NB4 (cell line): Measurements from ENCODE around the gene INSIG2.

Experiments
- DNase-seq: peaks from one replicate; pipeline ENCODE4 v3.0.0; 2010; ENCODE audit warnings: low read depth
- H3K4me3 ChIP-seq: one replicate; pipeline ENCODE4 v1.5.1; 2011; ENCODE audit warnings: mild to moderate bottlenecking, low read depth, low read length, moderate library complexity
- CTCF ChIP-seq: IDR thresholded peaks from one replicate; pipeline ENCODE4 v1.5.1; 2012; ENCODE audit warnings: low read depth, low read length
- MYC ChIP-seq: IDR thresholded peaks from 2 replicates; pipeline ENCODE4 v1.6.1; 2011; ENCODE audit warnings: low read depth, low read length
- POLR2A ChIP-seq: IDR thresholded peaks from 2 replicates; pipeline ENCODE4 v1.6.1; 2011; ENCODE audit warnings: mild to moderate bottlenecking; ENCODE audit not compliant: insufficient read length; ENCODE audit errors: extremely low read depth
- TF ChIP-seq, protein P1 (sequence below): IDR thresholded peaks from 2 replicates; pipeline ENCODE4 v1.6.1; 2011; ENCODE audit warnings: low read depth, low read length

INSIG2 gene

GRCh38 chr2:118122594-118123281, 34.5 kb downstream of the INSIG2 start:
- TF ChIP-seq, protein P1, sequence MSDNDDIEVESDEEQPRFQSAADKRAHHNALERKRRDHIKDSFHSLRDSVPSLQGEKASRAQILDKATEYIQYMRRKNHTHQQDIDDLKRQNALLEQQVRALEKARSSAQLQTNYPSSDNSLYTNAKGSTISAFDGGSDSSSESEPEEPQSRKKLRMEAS = no peak
- TF ChIP-seq MYC (no peak), CTCF (no peak), POLR2A (no peak)
- H3K4me3 ChIP-seq = no peak overlapping the region
- peak; percentile 13 for DNase-seq

DNA sequence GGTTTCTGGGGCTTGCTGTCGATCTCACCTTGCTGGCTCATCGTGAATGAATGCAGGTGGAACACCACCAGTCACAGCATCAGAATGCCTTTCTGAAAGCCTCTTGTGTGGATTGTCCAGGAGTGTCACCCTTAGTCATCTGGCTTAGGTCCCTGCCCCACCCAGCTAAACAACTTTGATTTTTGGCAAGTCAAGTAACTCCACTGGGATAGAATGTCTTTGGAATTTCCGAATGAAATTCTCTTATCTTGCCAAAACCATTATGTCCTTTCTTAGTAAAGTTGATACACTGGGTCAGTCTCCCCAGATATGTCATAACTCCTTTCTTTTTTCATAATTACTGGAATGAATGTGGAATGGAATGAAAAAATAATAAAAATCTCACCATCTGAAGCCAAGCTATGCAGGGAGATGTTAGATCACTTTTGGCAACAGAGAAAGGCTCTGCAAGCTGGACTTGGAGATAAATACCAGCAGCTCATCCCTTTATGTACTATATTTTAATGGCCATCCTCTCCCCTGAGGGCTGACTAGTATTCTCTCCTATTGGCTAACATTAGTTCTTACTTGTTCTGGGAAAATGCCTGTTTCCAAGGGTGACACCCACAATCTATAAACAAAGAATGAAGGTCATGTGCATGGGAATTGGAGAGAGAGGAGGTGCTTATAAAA, 35.4 kb downstream of the INSIG2 start:
- no peak for DNase-seq
- H3K4me3 ChIP-seq = no peak overlapping the region
- TF ChIP-seq POLR2A = no peak
- TF ChIP-seq, protein P1 = no peak
- TF ChIP-seq MYC = no peak
- TF ChIP-seq CTCF = no peak

DNA sequence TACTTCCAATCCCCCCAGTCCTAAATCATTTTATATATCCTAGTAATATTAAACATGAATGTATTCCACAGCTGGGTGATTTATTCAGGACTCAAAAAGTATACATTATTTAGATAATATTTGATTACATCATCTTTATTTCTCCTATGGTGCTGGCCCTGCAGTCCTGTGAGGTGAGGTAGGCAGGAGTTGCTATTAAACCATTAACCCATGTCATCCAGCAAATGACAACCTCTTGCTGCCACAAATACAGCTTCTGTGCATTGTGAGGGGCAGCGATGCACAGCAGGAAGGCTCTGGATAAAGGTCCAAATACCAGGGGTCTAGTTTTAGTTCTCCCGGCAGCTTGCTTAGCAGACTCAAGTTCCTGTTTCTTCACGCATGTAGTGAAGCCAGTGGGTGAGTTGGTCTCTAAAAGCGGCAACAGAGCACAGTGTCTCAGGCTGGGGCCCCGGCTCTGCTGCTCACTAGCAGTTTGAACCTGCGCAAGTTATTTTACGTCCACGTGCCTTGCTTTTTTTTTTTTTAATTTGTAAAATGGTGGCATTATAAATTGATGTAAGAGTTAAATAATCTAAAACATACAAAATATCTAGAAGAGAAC, 36.1 kb downstream of the INSIG2 start:
- no peak overlapping the region for H3K4me3 ChIP-seq
- peak; percentile 8 for DNase-seq
- TF ChIP-seq, protein P1 = no peak
- TF ChIP-seq POLR2A = no peak

- DNase-seq = no peak
- H3K4me3 ChIP-seq = no peak overlapping the region
- TF ChIP-seq CTCF = no peak
- TF ChIP-seq POLR2A = no peak
- TF ChIP-seq, protein P1 = no peak
- TF ChIP-seq MYC = no peak
Observed at GRCh38 chr2:118127250-118127649, 39.0 kb downstream of the INSIG2 start.

GRCh38 chr2:118128826-118129225, 40.6 kb downstream of the INSIG2 start:
- DNase-seq = no peak
- TF ChIP-seq MYC = no peak

DNA sequence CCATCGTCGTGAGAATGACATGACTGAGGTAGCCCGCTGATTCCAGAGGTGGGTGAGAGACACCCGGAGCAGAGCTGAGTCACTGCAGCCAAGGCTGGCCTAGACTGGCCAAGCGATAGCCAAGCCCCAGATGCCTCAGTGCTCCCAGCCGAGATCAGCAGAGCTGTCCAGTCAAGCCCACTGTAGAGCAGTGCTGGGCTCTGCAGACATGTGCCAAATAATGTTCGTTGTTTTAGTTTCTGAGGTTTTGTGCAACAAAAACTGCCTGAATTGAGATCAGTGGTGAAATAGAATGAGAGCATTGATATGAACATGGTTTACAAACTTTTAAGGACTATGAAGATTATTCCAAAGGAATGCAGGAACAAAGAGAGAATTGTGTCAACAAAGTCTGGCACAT, 42.1 kb downstream of the INSIG2 start:
- TF ChIP-seq, protein P1 = no peak
- TF ChIP-seq CTCF = no peak
- no peak for TF ChIP-seq POLR2A
- no peak for TF ChIP-seq MYC
- H3K4me3 ChIP-seq = no peak overlapping the region
- DNase-seq = no peak

More at GRCh38 chr2:118128826-118129225, 40.6 kb downstream of the INSIG2 start:
- no peak overlapping the region for H3K4me3 ChIP-seq
